ENCODE results near the gene CCDC85B.

DNA sequence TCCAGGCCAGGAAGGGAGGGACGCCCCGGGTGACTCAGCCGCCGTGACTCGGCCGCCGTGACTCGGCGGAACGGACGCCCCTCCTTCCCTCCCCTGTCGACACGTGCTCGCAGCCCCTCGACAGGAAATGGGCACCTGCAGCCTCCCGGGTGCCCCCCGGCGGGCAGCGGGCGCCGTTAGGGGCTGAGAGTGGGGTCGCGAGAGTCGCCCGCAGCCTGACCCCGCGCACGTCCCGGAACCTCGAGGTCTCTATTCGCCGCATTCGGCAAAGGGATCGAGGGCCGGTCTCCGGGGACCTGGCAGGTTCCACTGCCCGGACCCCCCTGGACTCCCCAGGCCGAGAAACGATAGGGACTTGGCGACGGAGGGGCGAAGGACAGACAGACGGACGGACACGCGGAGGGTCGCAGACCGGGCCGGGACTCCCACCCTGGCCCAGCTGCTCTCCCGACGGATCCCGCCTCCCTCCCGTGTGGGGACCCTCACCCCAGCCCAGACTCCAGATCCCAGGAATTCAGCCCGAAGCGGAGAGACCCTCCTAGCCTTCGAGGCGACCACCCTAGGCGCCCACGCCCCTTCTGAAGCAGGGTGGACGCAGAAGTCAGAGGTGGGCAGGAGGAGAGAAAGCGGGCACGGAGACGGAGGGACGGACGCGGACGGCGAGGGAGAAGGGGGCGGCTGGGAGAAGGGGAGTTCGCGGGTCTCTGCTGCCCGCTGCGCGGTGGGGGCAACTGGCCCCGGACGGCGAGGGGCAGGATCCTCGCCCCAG, 9.1 kb downstream of the CCDC85B start:
- TF ChIP-seq, protein P1, sequence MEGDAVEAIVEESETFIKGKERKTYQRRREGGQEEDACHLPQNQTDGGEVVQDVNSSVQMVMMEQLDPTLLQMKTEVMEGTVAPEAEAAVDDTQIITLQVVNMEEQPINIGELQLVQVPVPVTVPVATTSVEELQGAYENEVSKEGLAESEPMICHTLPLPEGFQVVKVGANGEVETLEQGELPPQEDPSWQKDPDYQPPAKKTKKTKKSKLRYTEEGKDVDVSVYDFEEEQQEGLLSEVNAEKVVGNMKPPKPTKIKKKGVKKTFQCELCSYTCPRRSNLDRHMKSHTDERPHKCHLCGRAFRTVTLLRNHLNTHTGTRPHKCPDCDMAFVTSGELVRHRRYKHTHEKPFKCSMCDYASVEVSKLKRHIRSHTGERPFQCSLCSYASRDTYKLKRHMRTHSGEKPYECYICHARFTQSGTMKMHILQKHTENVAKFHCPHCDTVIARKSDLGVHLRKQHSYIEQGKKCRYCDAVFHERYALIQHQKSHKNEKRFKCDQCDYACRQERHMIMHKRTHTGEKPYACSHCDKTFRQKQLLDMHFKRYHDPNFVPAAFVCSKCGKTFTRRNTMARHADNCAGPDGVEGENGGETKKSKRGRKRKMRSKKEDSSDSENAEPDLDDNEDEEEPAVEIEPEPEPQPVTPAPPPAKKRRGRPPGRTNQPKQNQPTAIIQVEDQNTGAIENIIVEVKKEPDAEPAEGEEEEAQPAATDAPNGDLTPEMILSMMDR (IDR thresholded peaks at IDR 0.05; ENCODE audit: poor library complexity), result no peak
- TF ChIP-seq EZH2 (IDR thresholded peaks at IDR 0.05; ENCODE audit: borderline replicate concordance), result no peak
